Measurements from ENCODE around the gene ADAMTS12.

ADAMTS12 gene

GRCh38 chr5:33800241-33800950 lies 91.4 kb downstream of the ADAMTS12 start:
- DNase-seq: no peak

GRCh38 chr5:33795496-33795895 lies 96.3 kb downstream of the ADAMTS12 start:
- DNase-seq: no peak

GRCh38 chr5:33794550-33795181 lies 97.1 kb downstream of the ADAMTS12 start:
- no peak for DNase-seq

- no peak for DNase-seq
These were observed 97.8 kb downstream of the ADAMTS12 start for GRCh38 chr5:33793836-33794549.

GRCh38 chr5:33793276-33793675 lies 98.5 kb downstream of the ADAMTS12 start:
- DNase-seq: no peak

GRCh38 chr5:33792559-33792958 lies 99.2 kb downstream of the ADAMTS12 start:
- no peak for DNase-seq

GRCh38 chr5:33789567-33789957 lies 102.2 kb downstream of the ADAMTS12 start:
- DNase-seq: no peak

GRCh38 chr5:33788922-33789566 lies 102.7 kb downstream of the ADAMTS12 start:
- no peak for DNase-seq

- no peak for DNase-seq
These were observed 106.2 kb downstream of the ADAMTS12 start for GRCh38 chr5:33785571-33785970.

- no peak for DNase-seq
These were observed 110.5 kb downstream of the ADAMTS12 start for GRCh38 chr5:33781286-33781685.

- DNase-seq: no peak
These were observed 115.6 kb downstream of the ADAMTS12 start for GRCh38 chr5:33776151-33776660.

GRCh38 chr5:33774341-33774740 lies 117.4 kb downstream of the ADAMTS12 start:
- no peak for DNase-seq

- DNase-seq: no peak
These were observed 119.4 kb downstream of the ADAMTS12 start for GRCh38 chr5:33772380-33772897.

GRCh38 chr5:33769968-33770367 lies 121.8 kb downstream of the ADAMTS12 start:
- DNase-seq: no peak

- DNase-seq: no peak
These were observed 122.6 kb downstream of the ADAMTS12 start for GRCh38 chr5:33769196-33769595.

GRCh38 chr5:33766023-33766422 lies 125.8 kb downstream of the ADAMTS12 start:
- DNase-seq: no peak

- DNase-seq: no peak
These were observed 127.0 kb downstream of the ADAMTS12 start for GRCh38 chr5:33764786-33765185.

- no peak for DNase-seq
These were observed 128.4 kb downstream of the ADAMTS12 start for GRCh38 chr5:33763435-33763834.

GRCh38 chr5:33762859-33763258 lies 128.9 kb downstream of the ADAMTS12 start:
- DNase-seq: no peak

GRCh38 chr5:33761139-33761538 lies 130.7 kb downstream of the ADAMTS12 start:
- DNase-seq: no peak

GRCh38 chr5:33758737-33759136 lies 133.1 kb downstream of the ADAMTS12 start:
- DNase-seq: no peak

GRCh38 chr5:33756491-33756890 lies 135.3 kb downstream of the ADAMTS12 start:
- DNase-seq: no peak

GRCh38 chr5:33755231-33755630 lies 136.6 kb downstream of the ADAMTS12 start:
- no peak for DNase-seq
